GM23338 (cell line): ENCODE results near the gene CFAP100. TPM values are rescaled to one million over a fixed set of nuclear protein-coding genes. Genes with fewer than 3 reads are reported as not detected.
A peak's percentile ranks its signal among the peaks of the same experiment; 100 is the strongest.

Experiments
- ATAC-seq: fragments of 200-7000 bp; cut with Tn5 transposase; 3 replicates; pipeline ENCODE4 v1.9.1; 2020
- DNase-seq: peaks from one replicate; pipeline ENCODE4 v3.0.0-alpha.2; 2015; ENCODE audit warnings: low spot score
- H2AFZ ChIP-seq: fragments of 200-600 bp; sonication (generic); 2 replicates; pipeline ENCODE4 v1.8.0; 2016; ENCODE audit warnings: antibody characterized with exemption, mild to moderate bottlenecking, moderate library complexity
- H3F3A ChIP-seq: fragments of 200-600 bp; sonication (generic); replicated peaks from 2 replicates; pipeline ENCODE4 v1.8.0; 2017; ENCODE audit warnings: antibody characterized with exemption, mixed run types, low read depth
- H3K27ac ChIP-seq: fragments of 200-600 bp; sonication (generic); 2 replicates; pipeline ENCODE4 v1.6.1; 2016; ENCODE audit warnings: low read depth
- H3K27me3 ChIP-seq: fragments of 200-600 bp; sonication (generic); 2 replicates; pipeline ENCODE4 v1.8.0; 2016; ENCODE audit warnings: mild to moderate bottlenecking, mixed run types, moderate library complexity; ENCODE audit not compliant: insufficient read depth
- H3K36me3 ChIP-seq: fragments of 200-600 bp; sonication (generic); 2 replicates; pipeline ENCODE4 v1.8.0; 2016; ENCODE audit warnings: mild to moderate bottlenecking; ENCODE audit not compliant: insufficient read depth
- H3K4me1 ChIP-seq: fragments of 200-600 bp; sonication (generic); 2 replicates; pipeline ENCODE4 v1.8.0; 2016; ENCODE audit warnings: mild to moderate bottlenecking, moderate library complexity; ENCODE audit not compliant: insufficient read depth
- H3K4me2 ChIP-seq: fragments of 200-600 bp; sonication (generic); 2 replicates; pipeline ENCODE4 v1.7.1; 2017; ENCODE audit warnings: mixed run types
- H3K4me3 ChIP-seq: fragments of 200-600 bp; sonication (generic); 2 replicates; pipeline ENCODE4 v1.6.1; 2016; ENCODE audit warnings: mixed run types
- H3K79me2 ChIP-seq: fragments of 200-600 bp; sonication (generic); replicated peaks from 2 replicates; pipeline ENCODE4 v1.8.0; 2017; ENCODE audit warnings: mild to moderate bottlenecking; ENCODE audit not compliant: insufficient read depth
- H3K9me2 ChIP-seq: fragments of 200-600 bp; sonication (generic); 2 replicates; pipeline ENCODE4 v1.8.0; 2017; ENCODE audit not compliant: insufficient read depth
- H4K20me1 ChIP-seq: fragments of 200-600 bp; sonication (generic); replicated peaks from 2 replicates; pipeline ENCODE4 v1.8.0; 2017; ENCODE audit warnings: mild to moderate bottlenecking; ENCODE audit not compliant: insufficient read depth
- H3K27ac Mint-ChIP-seq: 2 replicates; pipeline ENCODE4 v1.8.0; 2020; ENCODE audit warnings: inconsistent platforms, mild to moderate bottlenecking, moderate library complexity, mixed read lengths
- H3K27me3 Mint-ChIP-seq: 3 replicates; pipeline ENCODE4 v1.8.0; 2022; ENCODE audit warnings: low read depth, mild to moderate bottlenecking, moderate library complexity, mixed read lengths, inconsistent platforms; ENCODE audit not compliant: insufficient read depth, poor library complexity
- H3K36me3 Mint-ChIP-seq: 3 replicates; pipeline ENCODE4 v1.8.0; 2021; ENCODE audit warnings: low read depth, mild to moderate bottlenecking, inconsistent platforms, moderate library complexity, mixed read lengths
- H3K4me1 Mint-ChIP-seq: 3 replicates; pipeline ENCODE4 v1.8.0; 2020; ENCODE audit warnings: mild to moderate bottlenecking, inconsistent platforms, mixed read lengths
- H3K4me3 Mint-ChIP-seq: 3 replicates; pipeline ENCODE4 v1.8.0; 2021; ENCODE audit warnings: moderate library complexity, mild to moderate bottlenecking, inconsistent platforms, mixed read lengths
- H3K9me3 Mint-ChIP-seq: 3 replicates; pipeline ENCODE4 v1.8.0; 2020; ENCODE audit warnings: moderate library complexity, mild to moderate bottlenecking, inconsistent platforms, mixed read lengths
- EZH2 ChIP-seq: fragments of 200-600 bp; sonication (generic); IDR thresholded peaks from one replicate; pipeline ENCODE4 v1.8.0; 2017; ENCODE audit warnings: antibody characterized with exemption, mild to moderate bottlenecking, low read depth; ENCODE audit not compliant: unreplicated experiment
- EZH2phosphoT487 ChIP-seq: fragments of 200-600 bp; sonication (generic); IDR thresholded peaks from one replicate; pipeline ENCODE4 v1.8.1; 2018; ENCODE audit warnings: antibody characterized with exemption; ENCODE audit not compliant: unreplicated experiment
- JUNB ChIP-seq: IDR thresholded peaks from one replicate; pipeline ENCODE4 v1.6.1; 2016; ENCODE audit warnings: antibody characterized with exemption; ENCODE audit not compliant: unreplicated experiment
- NANOG ChIP-seq: IDR thresholded peaks from 2 replicates; pipeline ENCODE4 v1.6.1; 2016; ENCODE audit warnings: antibody characterized with exemption, borderline replicate concordance
- POLR2AphosphoS5 ChIP-seq: IDR thresholded peaks from 2 replicates; pipeline ENCODE4 v1.6.1; 2016; ENCODE audit warnings: antibody characterized with exemption, low read depth
- STAT1 ChIP-seq: IDR thresholded peaks from one replicate; pipeline ENCODE4 v1.6.1; 2016; ENCODE audit warnings: antibody characterized with exemption; ENCODE audit not compliant: unreplicated experiment
- polyA plus RNA-seq: library from polyadenylated mRNA; unstranded; fragments of >200 nt; fragmentation: Nextera tagmentation; extraction: Ambion mirVana; gene quantifications from 2 replicates; pipeline ENCODE4 v1.2.1, GENCODE V29; 2016
- total RNA-seq: library from RNA; depleted of rRNA; stranded (reverse); fragments of >200 nt; shearing (Covaris generic); gene quantifications from 2 replicates; pipeline ENCODE4 v1.2.3, GENCODE V29; 2014
- TF ChIP-seq, protein P1 (sequence below): IDR thresholded peaks from 2 replicates; pipeline ENCODE4 v1.6.1; 2016; ENCODE audit warnings: antibody characterized with exemption
- TF ChIP-seq, protein P2 (sequence below): fragments of 250-450 bp; sonication (Bioruptor Pico); IDR thresholded peaks from 2 replicates; pipeline ENCODE4 v1.5.0; 2020; ENCODE audit warnings: mild to moderate bottlenecking, moderate library complexity
- TF ChIP-seq, protein P3 (sequence below), 2 experiments: fragments of 200-600 bp in 1 of 2; sonication (generic) in 1 of 2; conservative IDR thresholded peaks; 2 replicates each; pipeline versions ENCODE4 v1.5.1 to v1.6.1; 2016 to 2017; ENCODE audit warnings: antibody characterized with exemption in 2 of 2, low read depth in 2 of 2, mild to moderate bottlenecking in 2 of 2, moderate library complexity in 1 of 2
- TF ChIP-seq, protein P4 (sequence below): IDR thresholded peaks from one replicate; pipeline ENCODE4 v1.6.1; 2018; ENCODE audit warnings: antibody characterized with exemption; ENCODE audit not compliant: unreplicated experiment

The CFAP100 gene
- total and polyA plus RNA-seq, 2 experiments from 2014 or later: 0.07 TPM; not detected in 1

DNA sequence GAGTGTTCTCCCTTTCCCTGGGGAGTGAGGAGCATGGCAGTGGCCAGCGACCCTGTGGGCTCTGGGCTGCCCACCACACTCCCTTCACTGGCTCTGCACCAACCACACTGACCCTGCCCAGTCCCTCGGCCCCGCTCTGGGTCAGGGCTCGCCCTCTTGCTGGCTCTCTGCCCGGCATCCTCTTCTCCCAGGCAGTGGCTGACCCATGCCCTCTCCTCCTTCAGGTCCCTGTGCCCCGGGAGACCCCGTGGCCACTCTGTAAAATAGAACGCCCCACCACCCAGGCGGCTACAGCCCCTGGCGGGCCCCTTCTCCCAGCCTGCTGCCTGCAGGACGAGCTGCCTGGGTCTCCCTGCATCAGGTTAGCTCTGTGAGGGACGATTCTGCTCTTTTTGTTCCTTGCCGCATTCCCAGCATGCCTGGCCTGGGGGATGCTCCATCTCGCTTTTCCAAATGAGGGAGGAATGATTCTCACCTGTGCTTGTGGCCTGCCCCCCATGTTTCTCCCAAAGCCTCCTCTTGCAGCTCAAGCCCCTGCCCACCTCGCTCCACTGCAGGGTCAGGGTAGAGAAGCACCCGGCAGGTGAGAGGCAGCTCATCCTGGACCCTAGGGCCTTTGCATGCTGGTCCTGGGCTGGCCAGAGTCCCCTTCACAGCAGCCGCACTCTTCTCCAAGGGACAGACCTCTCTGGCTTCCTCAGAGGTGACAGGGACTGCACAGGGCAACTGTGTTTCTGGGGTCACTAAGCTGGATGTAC lies 14.5 kb upstream of the CFAP100 start:
- DNase-seq (peak; percentile 28), ATAC-seq (peak; percentile 60)
- peak overlapping the region; percentile 84 for H2AFZ ChIP-seq

More for the DNA sequence above, 14.5 kb upstream of the CFAP100 start:
- no peaks in the 10 kb centered on the region; the same call in 1 of the 2 replicates for H3K9me2 ChIP-seq
- H3K4me3 ChIP-seq: no peak overlapping the region
- no peaks in the 10 kb centered on the region for H3K36me3 ChIP-seq
- Mint-ChIP-seq H3K9me3 (peaks cover 2% of the 10 kb centered on the region; the same call in 1 of the 3 replicates), H3K36me3 (no peaks in the 10 kb centered on the region), H3K27me3 (peaks cover 7% of the 10 kb centered on the region), H3K27ac (no peak overlapping the region), H3K4me3 (no peak overlapping the region), H3K4me1 (peaks cover 15% of the 10 kb centered on the region)
- no peak overlapping the region for H3K27ac ChIP-seq
- no peaks in the 10 kb centered on the region for H3K4me1 ChIP-seq
- H3F3A ChIP-seq: no peaks in the 10 kb centered on the region
- H3K4me2 ChIP-seq: no peak overlapping the region
- TF ChIP-seq POLR2AphosphoS5 (no peak), EZH2 (no peak), JUNB (no peak), NANOG (no peak), EZH2phosphoT487 (no peak), STAT1 (no peak)
- TF ChIP-seq, protein P1, sequence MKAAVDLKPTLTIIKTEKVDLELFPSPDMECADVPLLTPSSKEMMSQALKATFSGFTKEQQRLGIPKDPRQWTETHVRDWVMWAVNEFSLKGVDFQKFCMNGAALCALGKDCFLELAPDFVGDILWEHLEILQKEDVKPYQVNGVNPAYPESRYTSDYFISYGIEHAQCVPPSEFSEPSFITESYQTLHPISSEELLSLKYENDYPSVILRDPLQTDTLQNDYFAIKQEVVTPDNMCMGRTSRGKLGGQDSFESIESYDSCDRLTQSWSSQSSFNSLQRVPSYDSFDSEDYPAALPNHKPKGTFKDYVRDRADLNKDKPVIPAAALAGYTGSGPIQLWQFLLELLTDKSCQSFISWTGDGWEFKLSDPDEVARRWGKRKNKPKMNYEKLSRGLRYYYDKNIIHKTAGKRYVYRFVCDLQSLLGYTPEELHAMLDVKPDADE: no peak
- TF ChIP-seq, protein P2, sequence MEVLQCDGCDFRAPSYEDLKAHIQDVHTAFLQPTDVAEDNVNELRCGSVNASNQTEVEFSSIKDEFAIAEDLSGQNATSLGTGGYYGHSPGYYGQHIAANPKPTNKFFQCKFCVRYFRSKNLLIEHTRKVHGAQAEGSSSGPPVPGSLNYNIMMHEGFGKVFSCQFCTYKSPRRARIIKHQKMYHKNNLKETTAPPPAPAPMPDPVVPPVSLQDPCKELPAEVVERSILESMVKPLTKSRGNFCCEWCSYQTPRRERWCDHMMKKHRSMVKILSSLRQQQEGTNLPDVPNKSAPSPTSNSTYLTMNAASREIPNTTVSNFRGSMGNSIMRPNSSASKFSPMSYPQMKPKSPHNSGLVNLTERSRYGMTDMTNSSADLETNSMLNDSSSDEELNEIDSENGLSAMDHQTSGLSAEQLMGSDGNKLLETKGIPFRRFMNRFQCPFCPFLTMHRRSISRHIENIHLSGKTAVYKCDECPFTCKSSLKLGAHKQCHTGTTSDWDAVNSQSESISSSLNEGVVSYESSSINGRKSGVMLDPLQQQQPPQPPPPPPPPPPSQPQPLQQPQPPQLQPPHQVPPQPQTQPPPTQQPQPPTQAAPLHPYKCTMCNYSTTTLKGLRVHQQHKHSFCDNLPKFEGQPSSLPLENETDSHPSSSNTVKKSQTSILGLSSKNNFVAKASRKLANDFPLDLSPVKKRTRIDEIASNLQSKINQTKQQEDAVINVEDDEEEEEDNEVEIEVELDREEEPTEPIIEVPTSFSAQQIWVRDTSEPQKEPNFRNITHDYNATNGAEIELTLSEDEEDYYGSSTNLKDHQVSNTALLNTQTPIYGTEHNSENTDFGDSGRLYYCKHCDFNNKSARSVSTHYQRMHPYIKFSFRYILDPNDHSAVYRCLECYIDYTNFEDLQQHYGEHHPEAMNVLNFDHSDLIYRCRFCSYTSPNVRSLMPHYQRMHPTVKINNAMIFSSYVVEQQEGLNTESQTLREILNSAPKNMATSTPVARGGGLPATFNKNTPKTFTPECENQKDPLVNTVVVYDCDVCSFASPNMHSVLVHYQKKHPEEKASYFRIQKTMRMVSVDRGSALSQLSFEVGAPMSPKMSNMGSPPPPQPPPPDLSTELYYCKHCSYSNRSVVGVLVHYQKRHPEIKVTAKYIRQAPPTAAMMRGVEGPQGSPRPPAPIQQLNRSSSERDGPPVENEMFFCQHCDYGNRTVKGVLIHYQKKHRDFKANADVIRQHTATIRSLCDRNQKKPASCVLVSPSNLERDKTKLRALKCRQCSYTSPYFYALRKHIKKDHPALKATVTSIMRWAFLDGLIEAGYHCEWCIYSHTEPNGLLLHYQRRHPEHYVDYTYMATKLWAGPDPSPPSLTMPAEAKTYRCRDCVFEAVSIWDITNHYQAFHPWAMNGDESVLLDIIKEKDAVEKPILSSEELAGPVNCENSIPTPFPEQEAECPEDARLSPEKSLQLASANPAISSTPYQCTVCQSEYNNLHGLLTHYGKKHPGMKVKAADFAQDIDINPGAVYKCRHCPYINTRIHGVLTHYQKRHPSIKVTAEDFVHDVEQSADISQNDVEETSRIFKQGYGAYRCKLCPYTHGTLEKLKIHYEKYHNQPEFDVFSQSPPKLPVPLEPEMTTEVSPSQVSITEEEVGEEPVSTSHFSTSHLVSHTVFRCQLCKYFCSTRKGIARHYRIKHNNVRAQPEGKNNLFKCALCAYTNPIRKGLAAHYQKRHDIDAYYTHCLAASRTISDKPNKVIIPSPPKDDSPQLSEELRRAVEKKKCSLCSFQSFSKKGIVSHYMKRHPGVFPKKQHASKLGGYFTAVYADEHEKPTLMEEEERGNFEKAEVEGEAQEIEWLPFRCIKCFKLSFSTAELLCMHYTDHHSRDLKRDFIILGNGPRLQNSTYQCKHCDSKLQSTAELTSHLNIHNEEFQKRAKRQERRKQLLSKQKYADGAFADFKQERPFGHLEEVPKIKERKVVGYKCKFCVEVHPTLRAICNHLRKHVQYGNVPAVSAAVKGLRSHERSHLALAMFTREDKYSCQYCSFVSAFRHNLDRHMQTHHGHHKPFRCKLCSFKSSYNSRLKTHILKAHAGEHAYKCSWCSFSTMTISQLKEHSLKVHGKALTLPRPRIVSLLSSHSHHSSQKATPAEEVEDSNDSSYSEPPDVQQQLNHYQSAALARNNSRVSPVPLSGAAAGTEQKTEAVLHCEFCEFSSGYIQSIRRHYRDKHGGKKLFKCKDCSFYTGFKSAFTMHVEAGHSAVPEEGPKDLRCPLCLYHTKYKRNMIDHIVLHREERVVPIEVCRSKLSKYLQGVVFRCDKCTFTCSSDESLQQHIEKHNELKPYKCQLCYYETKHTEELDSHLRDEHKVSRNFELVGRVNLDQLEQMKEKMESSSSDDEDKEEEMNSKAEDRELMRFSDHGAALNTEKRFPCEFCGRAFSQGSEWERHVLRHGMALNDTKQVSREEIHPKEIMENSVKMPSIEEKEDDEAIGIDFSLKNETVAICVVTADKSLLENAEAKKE (CRISPR knock-in tag): no peak
- TF ChIP-seq, protein P3, sequence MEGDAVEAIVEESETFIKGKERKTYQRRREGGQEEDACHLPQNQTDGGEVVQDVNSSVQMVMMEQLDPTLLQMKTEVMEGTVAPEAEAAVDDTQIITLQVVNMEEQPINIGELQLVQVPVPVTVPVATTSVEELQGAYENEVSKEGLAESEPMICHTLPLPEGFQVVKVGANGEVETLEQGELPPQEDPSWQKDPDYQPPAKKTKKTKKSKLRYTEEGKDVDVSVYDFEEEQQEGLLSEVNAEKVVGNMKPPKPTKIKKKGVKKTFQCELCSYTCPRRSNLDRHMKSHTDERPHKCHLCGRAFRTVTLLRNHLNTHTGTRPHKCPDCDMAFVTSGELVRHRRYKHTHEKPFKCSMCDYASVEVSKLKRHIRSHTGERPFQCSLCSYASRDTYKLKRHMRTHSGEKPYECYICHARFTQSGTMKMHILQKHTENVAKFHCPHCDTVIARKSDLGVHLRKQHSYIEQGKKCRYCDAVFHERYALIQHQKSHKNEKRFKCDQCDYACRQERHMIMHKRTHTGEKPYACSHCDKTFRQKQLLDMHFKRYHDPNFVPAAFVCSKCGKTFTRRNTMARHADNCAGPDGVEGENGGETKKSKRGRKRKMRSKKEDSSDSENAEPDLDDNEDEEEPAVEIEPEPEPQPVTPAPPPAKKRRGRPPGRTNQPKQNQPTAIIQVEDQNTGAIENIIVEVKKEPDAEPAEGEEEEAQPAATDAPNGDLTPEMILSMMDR (conservative IDR thresholded peaks at IDR 0.05; ENCODE audit: low read depth in 2 of 2): no peak
- TF ChIP-seq, protein P4, sequence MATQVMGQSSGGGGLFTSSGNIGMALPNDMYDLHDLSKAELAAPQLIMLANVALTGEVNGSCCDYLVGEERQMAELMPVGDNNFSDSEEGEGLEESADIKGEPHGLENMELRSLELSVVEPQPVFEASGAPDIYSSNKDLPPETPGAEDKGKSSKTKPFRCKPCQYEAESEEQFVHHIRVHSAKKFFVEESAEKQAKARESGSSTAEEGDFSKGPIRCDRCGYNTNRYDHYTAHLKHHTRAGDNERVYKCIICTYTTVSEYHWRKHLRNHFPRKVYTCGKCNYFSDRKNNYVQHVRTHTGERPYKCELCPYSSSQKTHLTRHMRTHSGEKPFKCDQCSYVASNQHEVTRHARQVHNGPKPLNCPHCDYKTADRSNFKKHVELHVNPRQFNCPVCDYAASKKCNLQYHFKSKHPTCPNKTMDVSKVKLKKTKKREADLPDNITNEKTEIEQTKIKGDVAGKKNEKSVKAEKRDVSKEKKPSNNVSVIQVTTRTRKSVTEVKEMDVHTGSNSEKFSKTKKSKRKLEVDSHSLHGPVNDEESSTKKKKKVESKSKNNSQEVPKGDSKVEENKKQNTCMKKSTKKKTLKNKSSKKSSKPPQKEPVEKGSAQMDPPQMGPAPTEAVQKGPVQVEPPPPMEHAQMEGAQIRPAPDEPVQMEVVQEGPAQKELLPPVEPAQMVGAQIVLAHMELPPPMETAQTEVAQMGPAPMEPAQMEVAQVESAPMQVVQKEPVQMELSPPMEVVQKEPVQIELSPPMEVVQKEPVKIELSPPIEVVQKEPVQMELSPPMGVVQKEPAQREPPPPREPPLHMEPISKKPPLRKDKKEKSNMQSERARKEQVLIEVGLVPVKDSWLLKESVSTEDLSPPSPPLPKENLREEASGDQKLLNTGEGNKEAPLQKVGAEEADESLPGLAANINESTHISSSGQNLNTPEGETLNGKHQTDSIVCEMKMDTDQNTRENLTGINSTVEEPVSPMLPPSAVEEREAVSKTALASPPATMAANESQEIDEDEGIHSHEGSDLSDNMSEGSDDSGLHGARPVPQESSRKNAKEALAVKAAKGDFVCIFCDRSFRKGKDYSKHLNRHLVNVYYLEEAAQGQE: no peak
- H4K20me1 ChIP-seq: no peaks in the 10 kb centered on the region; the same call in 1 of the 2 replicates
- no peaks in the 10 kb centered on the region for H3K79me2 ChIP-seq
- H3K27me3 ChIP-seq: no peaks in the 10 kb centered on the region
